GM12891 (cell line): ENCODE data around the gene DGKI.

ENCODE experiments used
- DNase-seq: peaks from one replicate; pipeline ENCODE4 v3.0.0; 2011; ENCODE audit warnings: low spot score; ENCODE audit not compliant: insufficient read length
- FAIRE-seq: peaks from 2 replicates; lab custom pipeline; 2011; peaks lifted over from hg19 to GRCh38; lab: Jason Lieb, UNC
- PAX5 ChIP-seq: IDR thresholded peaks from 2 replicates; pipeline ENCODE4 v1.6.1; 2011; ENCODE audit warnings: low read length, moderate library complexity, mild to moderate bottlenecking; ENCODE audit not compliant: insufficient read depth, severe bottlenecking
- POLR2A ChIP-seq: IDR thresholded peaks from 2 replicates; pipeline ENCODE4 v1.6.1; 2011; ENCODE audit warnings: low read depth, low read length, control low read depth
- POLR2AphosphoS5 ChIP-seq: IDR thresholded peaks from 2 replicates; pipeline ENCODE4 v1.6.1; 2011; ENCODE audit warnings: low read depth, low read length, control low read depth
- POU2F2 ChIP-seq: IDR thresholded peaks from 2 replicates; pipeline ENCODE4 v1.6.1; 2011; ENCODE audit warnings: low read depth, mild to moderate bottlenecking, control low read depth, low read length, moderate library complexity
- SPI1 ChIP-seq: IDR thresholded peaks from 2 replicates; pipeline ENCODE4 v1.6.1; 2011; ENCODE audit warnings: low read depth, low read length, control low read depth
- TAF1 ChIP-seq: IDR thresholded peaks from 2 replicates; pipeline ENCODE4 v1.6.1; 2011; ENCODE audit warnings: low read depth, low read length, control low read depth

Gene DGKI

GRCh38 chr7:137682596-137682995, 164.2 kb downstream of the DGKI start:
- DNase-seq (no peak), FAIRE-seq (no peak)
- TF ChIP-seq POLR2A: no peak
- TF ChIP-seq PAX5: no peak
- no peak for TF ChIP-seq SPI1
- TF ChIP-seq TAF1: no peak
- no peak for TF ChIP-seq POLR2AphosphoS5
- TF ChIP-seq POU2F2: no peak

GRCh38 chr7:137681657-137682562, 164.9 kb downstream of the DGKI start:
- TF ChIP-seq POLR2A (no peak), PAX5 (no peak), TAF1 (no peak), POLR2AphosphoS5 (no peak), POU2F2 (no peak), SPI1 (no peak)
- FAIRE-seq (no peak), DNase-seq (no peak)

- TF ChIP-seq TAF1 (no peak), SPI1 (no peak), POLR2A (no peak), PAX5 (no peak), POLR2AphosphoS5 (no peak), POU2F2 (no peak)
- DNase-seq (no peak), FAIRE-seq (no peak)
These were observed 172.0 kb downstream of the DGKI start for GRCh38 chr7:137674551-137675409.

- DNase-seq (no peak), FAIRE-seq (no peak)
- TF ChIP-seq SPI1 (no peak), TAF1 (no peak), POLR2AphosphoS5 (no peak), POLR2A (no peak), POU2F2 (no peak), PAX5 (no peak)
These were observed 172.7 kb downstream of the DGKI start for GRCh38 chr7:137674048-137674447.

GRCh38 chr7:137671920-137672319, 174.9 kb downstream of the DGKI start:
- FAIRE-seq (no peak), DNase-seq (no peak)
- no peak for TF ChIP-seq POU2F2
- TF ChIP-seq SPI1: no peak
- no peak for TF ChIP-seq PAX5
- TF ChIP-seq POLR2A: no peak
- TF ChIP-seq POLR2AphosphoS5: no peak
- no peak for TF ChIP-seq TAF1

GRCh38 chr7:137670222-137671064, 176.3 kb downstream of the DGKI start:
- TF ChIP-seq POLR2AphosphoS5 (no peak), TAF1 (no peak), PAX5 (no peak), SPI1 (no peak), POLR2A (no peak), POU2F2 (no peak)
- DNase-seq: no peak
- FAIRE-seq: no peak

GRCh38 chr7:137669706-137670105, 177.1 kb downstream of the DGKI start:
- no peak for FAIRE-seq
- TF ChIP-seq POU2F2: no peak
- TF ChIP-seq POLR2A: no peak
- no peak for TF ChIP-seq POLR2AphosphoS5
- no peak for TF ChIP-seq TAF1
- TF ChIP-seq SPI1: no peak
- TF ChIP-seq PAX5: no peak

GRCh38 chr7:137668404-137668803, 178.4 kb downstream of the DGKI start:
- DNase-seq (no peak), FAIRE-seq (no peak)

More at GRCh38 chr7:137669706-137670105, 177.1 kb downstream of the DGKI start:
- no peak for DNase-seq

More at GRCh38 chr7:137668404-137668803, 178.4 kb downstream of the DGKI start:
- no peak for TF ChIP-seq POLR2A
- TF ChIP-seq SPI1: no peak
- TF ChIP-seq POU2F2: no peak
- no peak for TF ChIP-seq POLR2AphosphoS5
- TF ChIP-seq TAF1: no peak
- TF ChIP-seq PAX5: no peak
